K562 (cell line): ENCODE measurements around the gene CCM2. TPM values are rescaled to one million over a fixed set of nuclear protein-coding genes. Genes with fewer than 3 reads are reported as not detected.

Experiments used
- ATAC-seq: fragments of 200-7000 bp; cut with Tn5 transposase; 3 replicates; pipeline ENCODE4 v1.9.1; 2020; ENCODE audit warnings: moderate library complexity
- BruUV-seq: library from RNA; stranded (reverse); fragments of 400-500 nt; replicated peaks from 2 replicates; lab custom pipeline; 2021; lab: Mats Ljungman, UMichigan
- CTCF ChIA-PET: fragments of 300-600 bp; formaldehyde crosslinking; extraction: SDS; loops from one replicate; lab custom pipeline; 2021; ENCODE audit warnings: low intra/inter-chr PET ratio; lab: Yijun Ruan, JAX
- POLR2A ChIA-PET: fragments of 300-600, 350-650 bp; sonication (Branson Sonifier 250); formaldehyde crosslinking; extraction: SDS; loops from one replicate; lab custom pipeline; 2021; ENCODE audit warnings: antibody characterized with exemption, inconsistent platforms; lab: Yijun Ruan, JAX
- DNase-seq, 4 experiments: peaks; one replicate each; pipeline versions ENCODE4 v3.0.0 to v3.0.0-alpha.2; 2011 to 2018; ENCODE audit warnings: low spot score in 3 of 4, mixed read lengths in 3 of 4; ENCODE audit errors: extremely low read depth in 1 of 4
- FAIRE-seq: peaks from 2 replicates; lab custom pipeline; 2011; peaks lifted over from hg19 to GRCh38; lab: Jason Lieb, UNC
- H2AFZ ChIP-seq: 2 replicates; pipeline ENCODE4 v1.6.0; 2011; ENCODE audit warnings: low read depth, low read length, control low read depth, inconsistent platforms
- H3K27ac ChIP-seq: fragments of 200-600 bp; 3 replicates; pipeline ENCODE4 v1.8.0; 2011; ENCODE audit warnings: low read depth, mild to moderate bottlenecking, control low read depth, inconsistent platforms, low read length, moderate library complexity, mixed read lengths; ENCODE audit errors: extremely low read depth
- H3K27me3 ChIP-seq, 2 experiments: fragments of 300-600 bp in 1 of 2; 2 replicates in 1 of 2; 3 replicates in 1 of 2; pipeline versions ENCODE4 v1.6.0 to v1.8.0; 2011; ENCODE audit warnings: inconsistent platforms in 2 of 2, low read length in 2 of 2, mild to moderate bottlenecking in 1 of 2, mixed read lengths in 1 of 2, moderate library complexity in 1 of 2; ENCODE audit not compliant: control insufficient read depth in 2 of 2, insufficient read depth in 2 of 2
- H3K36me3 ChIP-seq: fragments of 300-600 bp; 3 replicates; pipeline ENCODE4 v1.8.0; 2011; ENCODE audit warnings: mild to moderate bottlenecking, low read length, inconsistent platforms; ENCODE audit not compliant: control insufficient read depth, insufficient read depth
- H3K4me1 ChIP-seq, 2 experiments: fragments of 200-600 bp in 1 of 2; replicated peaks in 1 of 2; 2 replicates in 1 of 2; 3 replicates in 1 of 2; pipeline versions ENCODE4 v1.5.1 to v1.8.0; 2011; ENCODE audit warnings: inconsistent platforms in 2 of 2, low read length in 2 of 2, mild to moderate bottlenecking in 1 of 2, mixed read lengths in 1 of 2, moderate library complexity in 1 of 2; ENCODE audit not compliant: control insufficient read depth in 2 of 2, insufficient read depth in 2 of 2
- H3K4me2 ChIP-seq: 2 replicates; pipeline ENCODE4 v1.6.1; 2011; ENCODE audit warnings: low read length, control low read depth, inconsistent platforms, mixed read lengths; ENCODE audit not compliant: insufficient read depth
- H3K4me3 ChIP-seq: fragments of 200-600 bp; sonication (generic), shearing (Covaris generic); 2 replicates; pipeline ENCODE4 v1.5.1; 2016; ENCODE audit warnings: control low read depth, inconsistent platforms
- H3K79me2 ChIP-seq: fragments of 200-600 bp; 3 replicates; pipeline ENCODE4 v1.8.0; 2011; ENCODE audit warnings: low read length, inconsistent platforms; ENCODE audit not compliant: control insufficient read depth, insufficient read depth
- H3K9ac ChIP-seq, 2 experiments: 2 replicates each; pipeline versions ENCODE4 v1.6.0 to v1.6.1; 2011; ENCODE audit warnings: low read depth in 2 of 2, low read length in 2 of 2, control low read depth in 1 of 2, inconsistent platforms in 1 of 2, mild to moderate bottlenecking in 1 of 2, mixed read lengths in 1 of 2; ENCODE audit not compliant: insufficient read depth in 1 of 2
- H3K9me1 ChIP-seq: one replicate; pipeline ENCODE4 v1.6.0; 2011; ENCODE audit warnings: inconsistent platforms, mild to moderate bottlenecking, low read length, moderate library complexity; ENCODE audit not compliant: control insufficient read depth, insufficient read depth
- H3K9me3 ChIP-seq: replicated peaks from 2 replicates; pipeline ENCODE4 v1.5.1; 2011; ENCODE audit warnings: low read depth, low read length, inconsistent platforms; ENCODE audit not compliant: control insufficient read depth, insufficient read depth
- H4K20me1 ChIP-seq: replicated peaks from 2 replicates; pipeline ENCODE4 v1.6.1; 2011; ENCODE audit warnings: low read length, inconsistent platforms, mixed read lengths; ENCODE audit not compliant: control insufficient read depth, insufficient read depth
- ATF1 ChIP-seq, 2 experiments: fragments of 450-650 bp in 1 of 2; IDR thresholded peaks; 2 replicates each; pipeline ENCODE4 v1.6.1; 2016; ENCODE audit warnings: missing compliant biosample characterization in 1 of 2, missing genetic modification characterization in 1 of 2
- BACH1 ChIP-seq: fragments of 200-800 bp; sonication (Bioruptor generic); IDR thresholded peaks from 2 replicates; pipeline ENCODE4 v1.6.1; 2016; ENCODE audit warnings: missing genetic modification characterization, missing compliant biosample characterization
- FOXK2 ChIP-seq, 2 experiments: fragments of 450-650 bp; IDR thresholded peaks in 1 of 2; conservative IDR thresholded peaks in 1 of 2; 2 replicates each; pipeline ENCODE4 v1.6.1; 2016; ENCODE audit warnings: low read depth in 2 of 2, mild to moderate bottlenecking in 1 of 2
- KAT7 ChIP-seq: sonication (generic); formaldehyde crosslinking; IDR thresholded peaks from 2 replicates; pipeline ENCODE4 v1.8.0; 2022; ENCODE audit warnings: missing genetic modification reagents, mild to moderate bottlenecking, borderline replicate concordance
- KAT8 ChIP-seq: fragments of 450-650 bp; IDR thresholded peaks from 2 replicates; pipeline ENCODE4 v1.6.1; 2016; ENCODE audit warnings: low read depth, mild to moderate bottlenecking
- MBD2 ChIP-seq: sonication (generic); IDR thresholded peaks from 2 replicates; pipeline ENCODE4 v1.6.1; 2016; ENCODE audit warnings: low read depth, borderline replicate concordance
- NFRKB ChIP-seq: fragments of 450-650 bp; IDR thresholded peaks from 2 replicates; pipeline ENCODE4 v1.6.1; 2016; ENCODE audit warnings: low read depth
- NR3C1 ChIP-seq: sonication (generic); formaldehyde crosslinking; IDR thresholded peaks from 2 replicates; pipeline ENCODE4 v1.8.1; 2022; ENCODE audit warnings: missing genetic modification reagents
- PHF20 ChIP-seq: fragments of 450-650 bp; IDR thresholded peaks from 2 replicates; pipeline ENCODE4 v1.6.1; 2018; ENCODE audit not compliant: partially characterized antibody
- PPARD ChIP-seq: fragments of 250-450 bp; sonication (Bioruptor Pico); IDR thresholded peaks from 2 replicates; pipeline ENCODE4 v1.8.0; 2022; ENCODE audit warnings: inconsistent platforms, mild to moderate bottlenecking, moderate library complexity
- RB1 ChIP-seq: fragments of 450-650 bp; IDR thresholded peaks from 2 replicates; pipeline ENCODE4 v1.6.1; 2017; ENCODE audit warnings: low read depth, mild to moderate bottlenecking
- SOX6 ChIP-seq: fragments of 450-650 bp; IDR thresholded peaks from 2 replicates; pipeline ENCODE4 v1.6.1; 2014; ENCODE audit warnings: mild to moderate bottlenecking
- TGIF2 ChIP-seq: sonication (generic); formaldehyde crosslinking; IDR thresholded peaks from 2 replicates; pipeline ENCODE4 v1.8.1; 2022; ENCODE audit warnings: mild to moderate bottlenecking, missing genetic modification reagents, moderate library complexity
- ZNF253 ChIP-seq: fragments of 250-450 bp; sonication (Bioruptor Pico); conservative IDR thresholded peaks from 2 replicates; pipeline ENCODE4 v1.6.1; 2021; ENCODE audit warnings: mild to moderate bottlenecking
- WGBS: fragments of 100-300 bp; shearing (Covaris generic); methylation state at CpG from one replicate; pipeline ENCODE4 v1.1.6; 2016; ENCODE audit warnings: low coverage, mixed read lengths; ENCODE audit not compliant: insufficient coverage; ENCODE audit errors: missing lambda C conversion rate; 5-methylcytosine and 5-hydroxymethylcytosine counted together
- in situ Hi-C: fragments of 300-500 bp; cut with MboI; formaldehyde crosslinking; loops from 4 replicates; pipeline ENCODE4 v1.15.0; 2018; ENCODE audit warnings: inconsistent platforms, mixed read lengths
- intact Hi-C: fragments of 100-400 bp; cut with micrococcal nuclease; formaldehyde crosslinking; loops from 2 replicates; pipeline ENCODE4 v1.14.2; 2022
- polyA plus RNA-seq, 8 experiments: library from polyadenylated mRNA; depleted of rRNA in 4 of 8; stranded (reverse) in 5 of 8; unstranded in 3 of 8; fragments of >200 nt; fragmentation: Nextera tagmentation in 2 of 8; fragmentation: Illumina TruSeq in 1 of 8; extraction: Ambion mirVana in 2 of 8; extraction: Trizol in 1 of 8; gene quantifications; 2 replicates each; pipeline versions ENCODE4 v1.2.1 to v1.2.3, GENCODE V29; 2011 to 2014; ENCODE audit warnings: inconsistent platforms in 1 of 8, missing spikeins in 1 of 8
- total RNA-seq, 7 experiments: library from RNA; depleted of rRNA in 6 of 7; stranded (reverse); fragments of >200 nt in 6 of 7; fragmentation: Illumina TruSeq in 2 of 7; extraction: Trizol in 2 of 7; gene quantifications; 2 replicates each; pipeline versions ENCODE4 v1.2.1 to v1.2.3, GENCODE V29; 2011 to 2021; ENCODE audit warnings: low replicate concordance in 1 of 7
- TF ChIP-seq, protein P1 (sequence below): IDR thresholded peaks from 2 replicates; pipeline ENCODE4 v1.6.1; 2011; ENCODE audit not compliant: insufficient read length; ENCODE audit errors: extremely low read depth
- TF ChIP-seq, protein P2 (sequence below): fragments of 450-650 bp; conservative IDR thresholded peaks from 2 replicates; pipeline ENCODE4 v1.6.1; 2016; ENCODE audit warnings: missing genetic modification characterization, low read depth, mild to moderate bottlenecking, missing compliant biosample characterization, moderate library complexity
- TF ChIP-seq, protein P3 (sequence below): fragments of 250-450 bp; sonication (Bioruptor Pico); IDR thresholded peaks from 2 replicates; pipeline ENCODE4 v1.8.0; 2022; ENCODE audit warnings: inconsistent platforms
- TF ChIP-seq, protein P4 (sequence below): sonication (generic); formaldehyde crosslinking; IDR thresholded peaks from 2 replicates; pipeline ENCODE4 v1.9.0; 2022; ENCODE audit warnings: mild to moderate bottlenecking, missing genetic modification reagents

Gene CCM2
- total and polyA plus RNA-seq, 9 of the 15 experiments (the other 6 are each of a cell fraction or from before 2014, with no cell fraction given), result 0.41 to 38.6 (median 25.9) TPM

DNA sequence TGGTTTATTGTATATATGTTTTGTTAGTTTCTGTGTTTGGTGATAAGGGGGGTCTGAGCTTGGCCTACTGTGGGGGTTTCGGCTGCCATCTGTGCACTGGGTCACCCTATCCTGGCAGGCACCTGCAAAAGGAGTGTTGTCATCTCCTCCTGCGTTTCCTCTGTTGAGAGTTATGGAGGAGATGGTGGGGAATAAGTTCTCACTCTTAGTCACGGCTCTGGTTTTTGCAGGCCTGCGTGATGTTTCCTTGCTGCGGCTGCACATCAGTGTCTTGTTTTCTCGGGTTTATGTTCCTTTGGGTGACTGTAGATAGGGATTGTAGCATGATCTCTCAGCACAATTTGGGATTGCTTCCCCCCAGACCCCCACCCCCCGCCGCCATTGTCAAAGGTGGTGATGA, 36.8 kb downstream of the CCM2 start:
- in situ Hi-C loops, result no loop called here

More for the DNA sequence above, 36.8 kb downstream of the CCM2 start:
- Histone ChIP-seq H2AFZ (no peak overlapping the region), H3K4me1 (peaks cover 0 to 3% of the 10 kb centered on the region in 2 experiments; a peak in 1 of 5 replicates), H3K79me2 (peaks cover 56% of the 10 kb centered on the region), H3K36me3 (peaks cover 49% of the 10 kb centered on the region; the same call in 2 of the 3 replicates), H3K9me3 (no peaks in the 10 kb centered on the region), H4K20me1 (peaks cover 15% of the 10 kb centered on the region), H3K4me3 (no peak overlapping the region), H3K9ac (no peak overlapping the region), H3K27ac (no peak overlapping the region), H3K9me1 (no peaks in the 10 kb centered on the region), H3K4me2 (no peak overlapping the region), H3K27me3 (no peaks in the 10 kb centered on the region)
- BruUV-seq, result no TSS peak
- intact Hi-C loops, result no loop called here
- DNase-seq, result no peak
- TF ChIP-seq PHF20, result no peak
- no peak for TF ChIP-seq KAT7 (CRISPR knock-in tag)
- no peak for TF ChIP-seq RB1
- TF ChIP-seq, protein P1, sequence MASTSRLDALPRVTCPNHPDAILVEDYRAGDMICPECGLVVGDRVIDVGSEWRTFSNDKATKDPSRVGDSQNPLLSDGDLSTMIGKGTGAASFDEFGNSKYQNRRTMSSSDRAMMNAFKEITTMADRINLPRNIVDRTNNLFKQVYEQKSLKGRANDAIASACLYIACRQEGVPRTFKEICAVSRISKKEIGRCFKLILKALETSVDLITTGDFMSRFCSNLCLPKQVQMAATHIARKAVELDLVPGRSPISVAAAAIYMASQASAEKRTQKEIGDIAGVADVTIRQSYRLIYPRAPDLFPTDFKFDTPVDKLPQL, result no peak
- TF ChIP-seq, protein P2, sequence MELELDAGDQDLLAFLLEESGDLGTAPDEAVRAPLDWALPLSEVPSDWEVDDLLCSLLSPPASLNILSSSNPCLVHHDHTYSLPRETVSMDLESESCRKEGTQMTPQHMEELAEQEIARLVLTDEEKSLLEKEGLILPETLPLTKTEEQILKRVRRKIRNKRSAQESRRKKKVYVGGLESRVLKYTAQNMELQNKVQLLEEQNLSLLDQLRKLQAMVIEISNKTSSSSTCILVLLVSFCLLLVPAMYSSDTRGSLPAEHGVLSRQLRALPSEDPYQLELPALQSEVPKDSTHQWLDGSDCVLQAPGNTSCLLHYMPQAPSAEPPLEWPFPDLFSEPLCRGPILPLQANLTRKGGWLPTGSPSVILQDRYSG (tag), result no peak
- no peak for TF ChIP-seq NR3C1
- no peak for TF ChIP-seq ZNF253 (CRISPR knock-in tag)
- TF ChIP-seq MBD2, result no peak
- TF ChIP-seq FOXK2 (conservative IDR thresholded peaks at IDR 0.05 in 1 of 2, IDR thresholded peaks at IDR 0.05 in 1 of 2; ENCODE audit: low read depth in 2 of 2), result no peak
- no peak for TF ChIP-seq ATF1 (CRISPR knock-in tag; IDR thresholded peaks at IDR 0.05)
- TF ChIP-seq ATF1 (tag; IDR thresholded peaks at IDR 0.05), result no peak
- no peak for TF ChIP-seq BACH1 (tag)
- TF ChIP-seq SOX6, result no peak
- TF ChIP-seq NFRKB, result no peak
- TF ChIP-seq, protein P3, sequence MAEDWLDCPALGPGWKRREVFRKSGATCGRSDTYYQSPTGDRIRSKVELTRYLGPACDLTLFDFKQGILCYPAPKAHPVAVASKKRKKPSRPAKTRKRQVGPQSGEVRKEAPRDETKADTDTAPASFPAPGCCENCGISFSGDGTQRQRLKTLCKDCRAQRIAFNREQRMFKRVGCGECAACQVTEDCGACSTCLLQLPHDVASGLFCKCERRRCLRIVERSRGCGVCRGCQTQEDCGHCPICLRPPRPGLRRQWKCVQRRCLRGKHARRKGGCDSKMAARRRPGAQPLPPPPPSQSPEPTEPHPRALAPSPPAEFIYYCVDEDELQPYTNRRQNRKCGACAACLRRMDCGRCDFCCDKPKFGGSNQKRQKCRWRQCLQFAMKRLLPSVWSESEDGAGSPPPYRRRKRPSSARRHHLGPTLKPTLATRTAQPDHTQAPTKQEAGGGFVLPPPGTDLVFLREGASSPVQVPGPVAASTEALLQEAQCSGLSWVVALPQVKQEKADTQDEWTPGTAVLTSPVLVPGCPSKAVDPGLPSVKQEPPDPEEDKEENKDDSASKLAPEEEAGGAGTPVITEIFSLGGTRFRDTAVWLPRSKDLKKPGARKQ (CRISPR knock-in tag), result no peak
- TF ChIP-seq, protein P4, sequence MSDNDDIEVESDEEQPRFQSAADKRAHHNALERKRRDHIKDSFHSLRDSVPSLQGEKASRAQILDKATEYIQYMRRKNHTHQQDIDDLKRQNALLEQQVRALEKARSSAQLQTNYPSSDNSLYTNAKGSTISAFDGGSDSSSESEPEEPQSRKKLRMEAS (CRISPR knock-in tag), result no peak
- no peak for TF ChIP-seq PPARD (CRISPR knock-in tag)
- TF ChIP-seq KAT8, result no peak
- TF ChIP-seq TGIF2, result no peak
- ChIA-PET CTCF (no interaction called here), POLR2A (interaction anchor here (0.8 to 1.4 kb wide), 5 partner anchors 15 to 64 kb away, joined by 3 to 4 read pairs (median 4); no protein-coding TSS in a partner anchor)
- no peak for ATAC-seq
- 81% methylated on average over 8 of the region's 8 CpGs for WGBS
- FAIRE-seq, result no peak
